MCF 10A (cell line): ENCODE results near the gene HPS4. TPM values are rescaled to one million over a fixed set of nuclear protein-coding genes. Genes with fewer than 3 reads are reported as not detected.

ENCODE experiments used
- BruUV-seq: library from RNA; stranded (reverse); fragments of 400-500 nt; replicated peaks from 2 replicates; lab custom pipeline; 2021; lab: Mats Ljungman, UMichigan
- CTCF ChIA-PET: fragments of 300-600 bp; sonication (Branson Sonifier 250); formaldehyde crosslinking; extraction: SDS; loops from one replicate; lab custom pipeline; 2021; ENCODE audit warnings: antibody characterized with exemption, inconsistent platforms; lab: Yijun Ruan, JAX
- POLR2A ChIA-PET: fragments of 300-600, 350-650 bp; sonication (Branson Sonifier 250); formaldehyde crosslinking; extraction: SDS; loops from one replicate; lab custom pipeline; 2020; ENCODE audit warnings: antibody characterized with exemption, inconsistent platforms; lab: Yijun Ruan, JAX
- DNase-seq: peaks from one replicate; pipeline ENCODE4 v3.0.0-alpha.2; 2018; ENCODE audit not compliant: unreplicated experiment
- H3K27ac Mint-ChIP-seq: one replicate; pipeline ENCODE4 v1.8.0; 2022; ENCODE audit warnings: mild to moderate bottlenecking, low read depth, mixed read lengths; ENCODE audit not compliant: unreplicated experiment
- H3K27me3 Mint-ChIP-seq: one replicate; pipeline ENCODE4 v1.8.0; 2022; ENCODE audit warnings: mixed read lengths; ENCODE audit not compliant: insufficient read depth, unreplicated experiment
- H3K36me3 Mint-ChIP-seq: one replicate; pipeline ENCODE4 v1.8.0; 2022; ENCODE audit warnings: mild to moderate bottlenecking, moderate library complexity, mixed read lengths; ENCODE audit not compliant: insufficient read depth, unreplicated experiment
- H3K4me1 Mint-ChIP-seq: one replicate; pipeline ENCODE4 v1.8.0; 2022; ENCODE audit warnings: mixed read lengths; ENCODE audit not compliant: insufficient read depth, unreplicated experiment
- H3K4me3 Mint-ChIP-seq: one replicate; pipeline ENCODE4 v1.8.0; 2022; ENCODE audit warnings: mild to moderate bottlenecking, moderate library complexity, mixed read lengths; ENCODE audit not compliant: unreplicated experiment
- H3K9me3 Mint-ChIP-seq: one replicate; pipeline ENCODE4 v1.8.0; 2022; ENCODE audit warnings: mixed read lengths; ENCODE audit not compliant: unreplicated experiment
- intact Hi-C: fragments of 100-400 bp; cut with micrococcal nuclease; formaldehyde crosslinking; loops from 2 replicates; pipeline ENCODE4 v1.14.1; 2022
- total RNA-seq: library from RNA; stranded (reverse); gene quantifications from 2 replicates; pipeline ENCODE4 v1.2.3, GENCODE V29; 2022
- TF ChIP-seq, protein P1 (sequence below): fragments of 200-600 bp; IDR thresholded peaks from one replicate; pipeline ENCODE4 v1.8.0; 2022; ENCODE audit warnings: antibody characterized with exemption, mild to moderate bottlenecking; ENCODE audit not compliant: unreplicated experiment

HPS4 gene
- total RNA-seq, 1 experiment from 2014 or later, result 35.6 TPM

DNA sequence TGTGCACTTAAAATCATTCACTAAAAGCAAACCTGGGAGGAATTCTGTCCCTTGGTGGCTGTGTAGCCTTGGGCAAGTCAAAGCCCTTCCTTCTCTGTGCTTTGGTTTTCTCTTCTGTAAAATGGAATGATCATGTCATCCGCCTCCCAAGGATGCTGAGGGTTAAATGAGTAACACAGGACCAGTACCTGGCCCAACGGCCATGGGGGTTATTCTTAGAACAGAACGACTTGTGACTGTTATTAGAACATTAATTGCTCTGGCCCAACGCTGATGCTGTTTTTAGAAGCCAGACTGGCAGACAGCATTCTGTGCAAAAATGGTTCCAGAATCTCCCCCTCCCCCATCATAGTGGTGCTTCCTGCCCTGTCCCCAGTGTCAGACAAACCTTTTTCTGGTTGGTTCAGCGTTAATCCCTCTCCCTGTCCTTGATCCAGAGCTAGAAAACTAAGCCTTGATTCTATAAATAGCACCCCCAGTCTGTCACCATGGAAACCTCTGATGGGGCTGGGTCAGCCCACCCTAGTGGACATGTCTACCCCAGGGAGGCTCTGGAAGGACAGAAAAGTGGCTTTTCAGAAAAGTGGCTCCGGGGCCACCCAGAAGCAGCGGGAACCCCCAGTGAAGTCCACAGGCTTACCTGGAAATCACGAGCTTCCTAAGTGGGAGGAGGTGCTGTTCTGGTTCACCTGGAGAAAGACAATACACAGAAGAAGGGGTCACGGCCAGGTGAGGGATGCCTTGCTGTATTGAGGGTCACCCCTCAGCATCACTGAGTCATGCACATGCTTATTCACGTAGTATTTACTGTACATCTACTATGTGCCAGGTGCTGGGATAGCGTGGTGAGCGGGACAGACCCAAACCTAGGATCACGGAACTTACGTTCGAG lies 44.2 kb upstream of the HPS4 start:
- TF ChIP-seq, protein P1, sequence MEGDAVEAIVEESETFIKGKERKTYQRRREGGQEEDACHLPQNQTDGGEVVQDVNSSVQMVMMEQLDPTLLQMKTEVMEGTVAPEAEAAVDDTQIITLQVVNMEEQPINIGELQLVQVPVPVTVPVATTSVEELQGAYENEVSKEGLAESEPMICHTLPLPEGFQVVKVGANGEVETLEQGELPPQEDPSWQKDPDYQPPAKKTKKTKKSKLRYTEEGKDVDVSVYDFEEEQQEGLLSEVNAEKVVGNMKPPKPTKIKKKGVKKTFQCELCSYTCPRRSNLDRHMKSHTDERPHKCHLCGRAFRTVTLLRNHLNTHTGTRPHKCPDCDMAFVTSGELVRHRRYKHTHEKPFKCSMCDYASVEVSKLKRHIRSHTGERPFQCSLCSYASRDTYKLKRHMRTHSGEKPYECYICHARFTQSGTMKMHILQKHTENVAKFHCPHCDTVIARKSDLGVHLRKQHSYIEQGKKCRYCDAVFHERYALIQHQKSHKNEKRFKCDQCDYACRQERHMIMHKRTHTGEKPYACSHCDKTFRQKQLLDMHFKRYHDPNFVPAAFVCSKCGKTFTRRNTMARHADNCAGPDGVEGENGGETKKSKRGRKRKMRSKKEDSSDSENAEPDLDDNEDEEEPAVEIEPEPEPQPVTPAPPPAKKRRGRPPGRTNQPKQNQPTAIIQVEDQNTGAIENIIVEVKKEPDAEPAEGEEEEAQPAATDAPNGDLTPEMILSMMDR, result no peak
- no peak for DNase-seq
- POLR2A ChIA-PET, result interaction anchor here (1.8 kb wide), 1 partner anchor 15 kb away, joined by 4 read pairs; the partner anchor contains the start of gene TFIP11
- no peaks in the 10 kb centered on the region for H3K27me3 Mint-ChIP-seq
- peaks cover 10% of the 10 kb centered on the region for H3K4me1 Mint-ChIP-seq
- BruUV-seq, result no TSS peak
- H3K9me3 Mint-ChIP-seq, result no peaks in the 10 kb centered on the region
- CTCF ChIA-PET, result no interaction called here
- intact Hi-C loops, result loop anchor here (2.0 kb wide), 1 partner anchor 63 kb away; the partner anchor contains the start of gene TPST2
- peaks cover 15% of the 10 kb centered on the region for H3K36me3 Mint-ChIP-seq
- H3K4me3 Mint-ChIP-seq, result no peak overlapping the region
- H3K27ac Mint-ChIP-seq, result no peak overlapping the region

DNA sequence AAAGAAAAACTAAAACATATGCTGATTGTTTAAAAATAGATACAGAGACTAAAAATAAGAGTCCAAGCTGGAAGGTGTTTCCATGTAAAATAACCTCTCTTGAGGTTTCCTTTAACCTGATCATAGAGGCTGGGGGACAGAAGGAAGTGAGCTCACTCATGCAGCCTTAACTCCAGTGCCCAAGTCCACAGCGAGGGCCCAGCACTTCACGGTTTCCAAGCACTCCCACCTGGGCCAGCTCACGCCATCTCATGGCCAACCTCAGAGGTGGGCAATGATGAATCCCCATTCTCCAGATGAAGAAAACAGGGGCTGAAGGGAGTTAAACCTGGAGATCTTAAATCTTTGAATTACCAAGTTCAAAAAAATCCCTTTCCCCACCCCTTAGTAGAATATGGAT lies 43.6 kb upstream of the HPS4 start:
- H3K9me3 Mint-ChIP-seq, result no peaks in the 10 kb centered on the region
- intact Hi-C loops, result no loop called here

DNA sequence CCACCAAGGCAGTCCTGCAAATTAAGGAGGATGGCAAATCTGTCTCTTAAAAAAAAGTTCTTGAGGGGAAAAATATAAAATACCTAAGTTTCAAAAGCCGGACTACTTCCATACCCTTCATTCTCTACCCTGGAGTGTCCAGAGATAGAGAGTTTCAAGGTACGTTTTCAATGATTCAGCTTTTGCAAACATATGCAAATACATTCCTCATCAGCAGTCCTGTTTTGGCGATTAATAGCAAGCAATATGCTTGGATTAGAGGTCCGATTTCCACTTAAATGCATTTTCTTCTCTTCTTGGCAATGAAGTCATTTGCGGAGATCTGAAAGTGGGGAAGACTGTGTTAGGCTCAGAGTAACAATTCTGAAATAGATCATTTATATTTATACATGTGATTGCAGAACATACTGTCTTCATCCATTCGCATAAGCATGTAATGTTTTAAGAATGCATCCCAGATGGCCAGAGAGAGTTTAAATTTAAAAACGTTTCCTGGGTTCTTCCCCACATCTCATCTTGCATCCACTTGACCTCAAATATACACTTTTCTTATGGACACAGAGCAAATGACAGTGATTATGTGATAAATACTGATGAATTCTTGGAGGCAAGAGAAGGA lies 42.5 kb upstream of the HPS4 start:
- Mint-ChIP-seq H3K27ac (no peak overlapping the region), H3K9me3 (no peaks in the 10 kb centered on the region), H3K36me3 (peaks cover 15% of the 10 kb centered on the region), H3K4me1 (peaks cover 10% of the 10 kb centered on the region), H3K4me3 (no peak overlapping the region), H3K27me3 (no peaks in the 10 kb centered on the region)
- no TSS peak for BruUV-seq
- ChIA-PET POLR2A (interaction anchor here (1.8 kb wide), 1 partner anchor 13 kb away, joined by 4 read pairs; the partner anchor contains the start of gene TFIP11), CTCF (no interaction called here)
- no peak for DNase-seq
- intact Hi-C loops, result no loop called here
- TF ChIP-seq, protein P1, result no peak

More for the DNA sequence above, 43.6 kb upstream of the HPS4 start:
- TF ChIP-seq, protein P1, result no peak
- H3K4me3 Mint-ChIP-seq, result no peak overlapping the region
- H3K36me3 Mint-ChIP-seq, result peaks cover 15% of the 10 kb centered on the region
- peaks cover 10% of the 10 kb centered on the region for H3K4me1 Mint-ChIP-seq
- DNase-seq, result no peak
- H3K27me3 Mint-ChIP-seq, result no peaks in the 10 kb centered on the region
- CTCF ChIA-PET, result interaction anchor here (0.7 kb wide), 1 partner anchor 54 kb away, joined by 3 read pairs; no protein-coding TSS in a partner anchor
- POLR2A ChIA-PET, result interaction anchor here (1.8 kb wide), 1 partner anchor 14 kb away, joined by 4 read pairs; the partner anchor contains the start of gene TFIP11
- no TSS peak for BruUV-seq
- H3K27ac Mint-ChIP-seq, result no peak overlapping the region

DNA sequence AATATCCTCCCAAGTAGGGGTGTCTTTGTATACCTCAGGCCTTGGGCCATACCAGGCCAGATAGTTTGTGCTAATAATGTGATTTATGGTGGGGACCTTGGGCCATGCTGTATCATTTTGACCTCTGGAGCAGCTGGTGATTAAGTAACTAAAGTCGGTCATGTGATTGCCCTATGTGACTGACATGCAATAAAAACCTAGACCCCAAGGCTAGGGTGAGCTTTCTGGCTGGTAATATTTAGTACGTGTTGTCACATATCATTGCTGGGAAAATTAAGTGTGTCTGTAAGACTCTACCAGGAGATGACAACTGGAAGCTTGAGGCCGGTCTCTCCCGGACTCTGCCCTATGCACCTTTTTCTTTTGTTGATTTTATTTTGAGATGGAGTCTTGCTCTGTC lies 41.3 kb upstream of the HPS4 start:
- Mint-ChIP-seq H3K27me3 (no peaks in the 10 kb centered on the region), H3K9me3 (no peaks in the 10 kb centered on the region), H3K36me3 (peaks cover 6% of the 10 kb centered on the region), H3K4me3 (no peak overlapping the region), H3K4me1 (peaks cover 6% of the 10 kb centered on the region), H3K27ac (no peak overlapping the region)
- ChIA-PET CTCF (no interaction called here), POLR2A (interaction anchor here (3.2 kb wide), 1 partner anchor 12 kb away, joined by 12 read pairs; the partner anchor contains the start of gene TFIP11)
- no TSS peak for BruUV-seq
- no peak for DNase-seq
- TF ChIP-seq, protein P1, result no peak
- intact Hi-C loops, result no loop called here
